ENCODE measurements around the gene CAMTA1. TPM values are rescaled to one million over a fixed set of nuclear protein-coding genes. Genes with fewer than 3 reads are reported as not detected.
A peak's percentile ranks its signal among the peaks of the same experiment; 100 is the strongest.

Gene CAMTA1
- total RNA-seq, 1 donor from 2014 or later: 81.6 TPM

DNA sequence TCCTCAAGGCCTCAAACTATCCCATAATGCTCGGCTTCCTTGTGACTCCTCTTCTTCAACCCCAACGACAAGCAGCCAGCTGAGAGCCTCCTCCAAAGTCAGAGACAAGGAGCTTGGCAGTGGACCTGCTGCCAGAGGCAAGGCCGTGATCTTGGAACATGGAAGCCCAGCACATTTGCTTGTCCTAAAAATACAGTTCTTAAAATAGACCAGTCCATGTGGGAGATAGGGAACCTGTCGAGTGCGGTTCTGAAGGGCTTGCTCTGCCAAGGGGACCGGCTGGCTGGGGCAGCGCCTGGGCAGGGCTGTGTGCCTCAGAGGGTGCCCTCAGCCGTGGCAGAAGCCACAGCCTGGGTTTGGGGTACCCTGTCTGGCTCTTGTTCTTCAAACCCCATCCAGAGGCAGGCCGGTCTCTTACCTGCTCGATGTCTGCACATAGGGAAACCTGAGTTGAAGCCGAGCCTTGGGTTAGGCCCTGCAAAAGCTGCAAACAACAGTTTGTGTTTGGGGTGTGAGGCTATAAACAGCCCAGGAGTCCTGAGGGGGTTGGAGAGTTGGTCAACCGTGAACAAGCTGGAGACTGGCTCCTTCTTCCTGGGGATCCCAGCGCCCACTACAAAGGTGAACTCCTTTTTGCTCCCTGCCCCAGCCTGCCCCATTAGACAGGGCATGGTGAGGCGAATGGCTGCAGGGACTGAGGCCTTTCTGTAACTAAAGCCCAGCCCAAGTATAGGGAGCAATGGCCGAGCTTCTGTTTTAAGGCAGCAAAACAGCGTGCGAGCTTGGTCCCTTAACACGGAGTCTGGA is 228.8 kb downstream of the CAMTA1 start:
- no peak for DNase-seq (ENCODE audit: extremely low spot score, unreplicated experiment)
- H3K27me3 Mint-ChIP-seq (ENCODE audit: unreplicated experiment): peaks cover 16% of the 10 kb centered on the region
- H3K9me3 Mint-ChIP-seq (ENCODE audit: unreplicated experiment): no peaks in the 10 kb centered on the region
- H3K4me3 Mint-ChIP-seq (ENCODE audit: unreplicated experiment): no peak overlapping the region
- H3K4me1 Mint-ChIP-seq (ENCODE audit: unreplicated experiment): no peaks in the 10 kb centered on the region
- H3K27ac Mint-ChIP-seq (ENCODE audit: unreplicated experiment): no peak overlapping the region
- TF ChIP-seq, protein P1, sequence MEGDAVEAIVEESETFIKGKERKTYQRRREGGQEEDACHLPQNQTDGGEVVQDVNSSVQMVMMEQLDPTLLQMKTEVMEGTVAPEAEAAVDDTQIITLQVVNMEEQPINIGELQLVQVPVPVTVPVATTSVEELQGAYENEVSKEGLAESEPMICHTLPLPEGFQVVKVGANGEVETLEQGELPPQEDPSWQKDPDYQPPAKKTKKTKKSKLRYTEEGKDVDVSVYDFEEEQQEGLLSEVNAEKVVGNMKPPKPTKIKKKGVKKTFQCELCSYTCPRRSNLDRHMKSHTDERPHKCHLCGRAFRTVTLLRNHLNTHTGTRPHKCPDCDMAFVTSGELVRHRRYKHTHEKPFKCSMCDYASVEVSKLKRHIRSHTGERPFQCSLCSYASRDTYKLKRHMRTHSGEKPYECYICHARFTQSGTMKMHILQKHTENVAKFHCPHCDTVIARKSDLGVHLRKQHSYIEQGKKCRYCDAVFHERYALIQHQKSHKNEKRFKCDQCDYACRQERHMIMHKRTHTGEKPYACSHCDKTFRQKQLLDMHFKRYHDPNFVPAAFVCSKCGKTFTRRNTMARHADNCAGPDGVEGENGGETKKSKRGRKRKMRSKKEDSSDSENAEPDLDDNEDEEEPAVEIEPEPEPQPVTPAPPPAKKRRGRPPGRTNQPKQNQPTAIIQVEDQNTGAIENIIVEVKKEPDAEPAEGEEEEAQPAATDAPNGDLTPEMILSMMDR (IDR thresholded peaks at IDR 0.05): no peak
- no peaks in the 10 kb centered on the region for H3K36me3 Mint-ChIP-seq (ENCODE audit: unreplicated experiment)

DNA sequence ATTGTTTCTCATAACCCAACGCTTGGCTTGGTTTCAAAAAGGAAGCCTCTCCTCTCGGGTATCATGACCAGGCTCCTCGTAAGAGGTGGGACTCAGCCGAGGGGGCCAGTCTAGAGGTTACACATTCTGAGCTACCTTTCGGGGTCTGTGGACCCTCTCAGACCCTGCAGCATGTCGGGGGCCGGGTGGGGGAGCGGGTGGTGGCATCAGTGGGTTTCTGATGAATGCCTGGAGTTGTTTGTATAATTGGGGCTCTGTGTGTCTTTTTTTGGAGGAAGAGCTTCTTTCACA is 229.3 kb downstream of the CAMTA1 start:
- H3K36me3 Mint-ChIP-seq (ENCODE audit: unreplicated experiment): no peaks in the 10 kb centered on the region
- H3K27ac Mint-ChIP-seq (ENCODE audit: unreplicated experiment): no peak overlapping the region
- H3K4me1 Mint-ChIP-seq (ENCODE audit: unreplicated experiment): no peaks in the 10 kb centered on the region
- H3K9me3 Mint-ChIP-seq (ENCODE audit: unreplicated experiment): no peaks in the 10 kb centered on the region
- no peak for DNase-seq (ENCODE audit: extremely low spot score, unreplicated experiment)
- peaks cover 16% of the 10 kb centered on the region for H3K27me3 Mint-ChIP-seq (ENCODE audit: unreplicated experiment)
- TF ChIP-seq, protein P1 (IDR thresholded peaks at IDR 0.05): no peak
- H3K4me3 Mint-ChIP-seq (ENCODE audit: unreplicated experiment): no peak overlapping the region

DNA sequence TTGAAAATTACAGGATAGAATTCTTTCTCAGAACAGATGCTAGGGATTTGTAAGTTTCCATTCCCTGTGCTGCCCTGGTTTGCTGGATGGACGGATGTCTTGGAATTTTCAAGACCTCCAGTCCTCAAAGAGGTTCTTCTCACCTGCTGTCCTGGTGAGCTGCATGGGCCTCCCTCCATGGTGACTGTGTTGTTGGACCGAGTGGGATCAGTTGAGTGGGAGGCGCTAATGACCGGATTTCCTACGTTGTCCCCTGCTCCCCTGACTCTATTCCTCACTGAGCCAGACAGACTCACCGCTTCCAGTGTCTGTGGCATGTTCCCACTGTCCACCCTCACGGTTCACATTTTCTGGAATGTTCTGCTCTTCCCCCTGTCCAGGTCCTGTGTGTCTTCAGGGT is 229.8 kb downstream of the CAMTA1 start:
- H3K4me1 Mint-ChIP-seq (ENCODE audit: unreplicated experiment): no peaks in the 10 kb centered on the region
- TF ChIP-seq, protein P1 (IDR thresholded peaks at IDR 0.05): no peak
- no peaks in the 10 kb centered on the region for H3K36me3 Mint-ChIP-seq (ENCODE audit: unreplicated experiment)
- no peaks in the 10 kb centered on the region for H3K9me3 Mint-ChIP-seq (ENCODE audit: unreplicated experiment)
- H3K27me3 Mint-ChIP-seq (ENCODE audit: unreplicated experiment): peaks cover 19% of the 10 kb centered on the region
- no peak overlapping the region for H3K4me3 Mint-ChIP-seq (ENCODE audit: unreplicated experiment)
- DNase-seq (ENCODE audit: extremely low spot score, unreplicated experiment): no peak
- H3K27ac Mint-ChIP-seq (ENCODE audit: unreplicated experiment): no peak overlapping the region

DNA sequence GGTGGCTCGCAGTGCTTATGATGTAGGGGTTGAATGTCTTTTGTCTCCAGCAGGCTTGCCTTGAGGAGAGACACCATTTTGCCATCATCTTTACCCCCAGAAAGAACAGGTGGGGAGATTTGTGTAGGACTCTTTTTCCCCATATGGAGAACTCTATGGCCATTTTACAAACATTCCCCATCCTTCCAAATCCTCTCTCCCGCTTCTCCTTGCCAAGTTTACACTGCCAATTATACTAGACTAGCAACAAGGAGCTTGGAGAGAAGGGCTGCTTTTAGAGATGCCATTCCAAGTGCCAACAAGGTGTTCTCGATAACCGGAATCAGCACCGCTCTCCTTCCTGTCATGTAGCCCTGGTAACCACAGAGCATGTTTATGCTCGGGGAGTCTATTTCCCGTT is 233.1 kb downstream of the CAMTA1 start:
- Mint-ChIP-seq H3K4me1 (ENCODE audit: unreplicated experiment) (no peaks in the 10 kb centered on the region), H3K27me3 (ENCODE audit: unreplicated experiment) (peaks cover 30% of the 10 kb centered on the region)
- TF ChIP-seq, protein P1 (IDR thresholded peaks at IDR 0.05): no peak

DNA sequence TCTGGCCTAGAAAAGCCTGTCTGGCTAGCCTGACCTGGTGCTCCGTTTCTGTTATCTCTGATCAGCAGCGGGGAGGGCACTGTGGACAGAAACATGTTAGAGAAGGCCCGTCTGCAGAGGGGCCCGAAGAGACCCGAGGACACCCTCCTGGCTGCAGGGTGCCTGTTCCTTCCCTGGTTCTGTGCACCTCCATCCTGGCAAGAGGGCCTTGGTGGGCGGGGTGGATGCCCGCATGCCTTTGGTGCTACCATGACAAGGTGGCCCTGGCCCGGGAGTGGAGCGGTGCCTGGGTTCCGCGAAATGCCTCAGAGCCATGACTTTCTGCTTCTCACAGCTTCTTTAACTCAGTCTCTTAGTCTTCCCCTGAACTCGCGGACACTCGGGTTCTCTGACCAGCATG is 233.6 kb downstream of the CAMTA1 start:
- Mint-ChIP-seq H3K4me3 (ENCODE audit: unreplicated experiment) (no peak overlapping the region), H3K36me3 (ENCODE audit: unreplicated experiment) (no peaks in the 10 kb centered on the region), H3K27me3 (ENCODE audit: unreplicated experiment) (peaks cover 33% of the 10 kb centered on the region), H3K4me1 (ENCODE audit: unreplicated experiment) (no peaks in the 10 kb centered on the region), H3K27ac (ENCODE audit: unreplicated experiment) (no peak overlapping the region), H3K9me3 (ENCODE audit: unreplicated experiment) (no peaks in the 10 kb centered on the region)
- TF ChIP-seq, protein P1 (IDR thresholded peaks at IDR 0.05): no peak
- no peak for DNase-seq (ENCODE audit: extremely low spot score, unreplicated experiment)

More for the DNA sequence above, 233.1 kb downstream of the CAMTA1 start:
- H3K4me3 Mint-ChIP-seq (ENCODE audit: unreplicated experiment): no peak overlapping the region
- H3K36me3 Mint-ChIP-seq (ENCODE audit: unreplicated experiment): no peaks in the 10 kb centered on the region
- H3K27ac Mint-ChIP-seq (ENCODE audit: unreplicated experiment): no peak overlapping the region
- H3K9me3 Mint-ChIP-seq (ENCODE audit: unreplicated experiment): no peaks in the 10 kb centered on the region
- peak; percentile 54 for DNase-seq (ENCODE audit: extremely low spot score, unreplicated experiment)
